ENCODE data around the gene F7.
"Not testable (repeated sequence)": the region's sequence is repeated elsewhere in the genome, so short reads cannot be mapped to it uniquely, and the experiment has no call there.

The F7 gene

DNA sequence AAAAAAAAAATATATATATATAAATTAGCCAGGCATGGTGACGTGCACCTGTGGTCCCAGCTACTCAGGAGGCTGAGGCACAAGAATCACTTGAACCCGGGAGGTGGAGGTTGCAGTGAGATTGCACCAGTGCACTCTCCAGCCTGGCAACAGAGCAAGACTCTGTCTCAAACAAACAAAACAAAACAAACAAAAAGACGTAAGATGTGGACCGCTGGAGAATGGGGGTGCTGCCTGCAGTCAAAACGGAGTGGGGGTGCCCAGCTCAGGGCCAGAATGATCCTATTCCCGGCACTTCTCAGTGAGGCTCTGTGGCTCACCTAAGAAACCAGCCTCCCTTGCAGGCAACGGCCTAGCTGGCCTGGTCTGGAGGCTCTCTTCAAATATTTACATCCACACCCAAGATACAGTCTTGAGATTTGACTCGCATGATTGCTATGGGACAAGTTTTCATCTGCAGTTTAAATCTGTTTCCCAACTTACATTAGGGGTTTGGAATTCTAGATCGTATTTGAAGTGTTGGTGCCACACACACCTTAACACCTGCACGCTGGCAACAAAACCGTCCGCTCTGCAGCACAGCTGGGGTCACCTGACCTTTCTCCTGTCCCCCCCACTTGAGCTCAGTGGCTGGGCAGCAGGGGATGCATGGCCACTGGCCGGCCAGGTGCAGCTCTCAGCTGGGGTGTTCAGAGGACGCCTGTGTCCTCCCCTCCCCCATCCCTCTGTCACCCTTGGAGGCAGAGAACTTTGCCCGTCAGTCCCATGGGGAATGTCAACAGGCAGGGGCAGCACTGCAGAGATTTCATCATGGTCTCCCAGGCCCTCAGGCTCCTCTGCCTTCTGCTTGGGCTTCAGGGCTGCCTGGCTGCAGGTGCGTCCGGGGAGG is at the start of gene F7:
TSS of gene F7 (plus strand) at position 760 of the 889 bp plus-strand sequence. CDS start at position 811, 51 bp downstream.
- DNase-seq: no peak

DNA sequence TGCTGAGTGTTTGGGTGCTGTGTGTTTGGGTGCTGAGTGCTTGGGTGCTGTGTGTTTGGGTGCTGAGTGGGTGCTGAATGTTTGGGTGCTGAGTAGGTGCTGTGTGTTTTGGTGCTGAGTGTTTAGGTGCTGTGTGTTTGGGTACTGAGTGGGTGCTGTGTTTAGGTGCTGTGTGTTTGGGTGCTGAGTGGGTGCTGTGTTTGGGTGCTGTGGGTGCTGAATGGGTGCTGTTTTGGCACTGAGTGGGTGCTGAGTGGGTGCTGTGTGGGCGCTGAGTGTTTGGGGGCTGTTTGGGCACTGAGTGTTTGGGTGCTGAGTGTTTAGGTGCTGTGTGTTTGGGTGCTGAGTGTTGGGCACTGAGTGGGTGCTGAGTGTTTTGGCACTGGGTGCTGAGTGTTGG is 48.5 kb upstream of the F7 start:
- DNase-seq: no peak

- DNase-seq: not testable (repeated sequence)
These were observed 48.0 kb upstream of the F7 start for GRCh38 chr13:113057559-113057958.

DNA sequence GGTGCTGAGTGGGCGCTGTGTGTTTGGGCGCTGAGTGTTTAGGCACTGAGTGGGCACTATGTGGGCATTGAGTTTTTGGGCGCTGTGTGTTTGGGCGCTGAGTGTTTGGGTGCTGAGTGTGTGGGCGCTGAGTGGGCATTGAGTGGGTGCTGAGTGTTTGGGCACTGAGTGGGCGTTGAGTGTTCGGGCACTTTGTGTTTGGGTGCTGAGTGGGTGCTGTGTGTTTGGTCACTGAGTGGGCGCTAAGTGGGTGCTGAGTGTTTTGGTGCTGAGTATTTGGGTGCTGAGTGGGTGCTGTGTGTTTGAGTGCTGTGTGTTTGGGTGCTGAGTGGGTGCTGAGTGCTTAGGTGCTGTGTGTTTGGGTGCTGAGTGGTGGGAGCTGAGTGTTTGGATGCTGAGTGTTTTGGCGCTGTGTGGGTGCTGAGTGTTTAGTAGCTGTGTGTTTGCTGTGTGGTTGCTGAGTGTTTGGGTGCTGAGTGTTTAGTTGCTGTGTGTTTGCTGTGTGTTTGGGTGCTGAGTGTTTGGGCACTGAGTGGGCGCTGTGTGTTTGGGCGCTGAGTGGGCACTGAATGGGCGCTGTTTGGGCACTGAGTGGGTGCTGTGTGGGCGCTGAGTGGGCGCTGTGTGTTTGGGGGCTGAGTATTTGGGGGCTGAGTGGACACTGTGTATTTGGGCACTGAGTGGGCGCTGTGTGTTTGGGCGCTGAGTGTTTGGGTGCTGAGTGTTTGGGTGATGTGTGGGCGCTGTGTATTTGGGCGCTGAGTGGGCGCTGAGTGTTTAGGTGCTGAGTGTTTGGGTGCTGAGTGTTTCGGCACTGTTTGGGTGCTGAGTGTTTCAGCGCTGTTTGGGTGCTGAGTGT is 47.2 kb upstream of the F7 start:
- no peak for DNase-seq

DNA sequence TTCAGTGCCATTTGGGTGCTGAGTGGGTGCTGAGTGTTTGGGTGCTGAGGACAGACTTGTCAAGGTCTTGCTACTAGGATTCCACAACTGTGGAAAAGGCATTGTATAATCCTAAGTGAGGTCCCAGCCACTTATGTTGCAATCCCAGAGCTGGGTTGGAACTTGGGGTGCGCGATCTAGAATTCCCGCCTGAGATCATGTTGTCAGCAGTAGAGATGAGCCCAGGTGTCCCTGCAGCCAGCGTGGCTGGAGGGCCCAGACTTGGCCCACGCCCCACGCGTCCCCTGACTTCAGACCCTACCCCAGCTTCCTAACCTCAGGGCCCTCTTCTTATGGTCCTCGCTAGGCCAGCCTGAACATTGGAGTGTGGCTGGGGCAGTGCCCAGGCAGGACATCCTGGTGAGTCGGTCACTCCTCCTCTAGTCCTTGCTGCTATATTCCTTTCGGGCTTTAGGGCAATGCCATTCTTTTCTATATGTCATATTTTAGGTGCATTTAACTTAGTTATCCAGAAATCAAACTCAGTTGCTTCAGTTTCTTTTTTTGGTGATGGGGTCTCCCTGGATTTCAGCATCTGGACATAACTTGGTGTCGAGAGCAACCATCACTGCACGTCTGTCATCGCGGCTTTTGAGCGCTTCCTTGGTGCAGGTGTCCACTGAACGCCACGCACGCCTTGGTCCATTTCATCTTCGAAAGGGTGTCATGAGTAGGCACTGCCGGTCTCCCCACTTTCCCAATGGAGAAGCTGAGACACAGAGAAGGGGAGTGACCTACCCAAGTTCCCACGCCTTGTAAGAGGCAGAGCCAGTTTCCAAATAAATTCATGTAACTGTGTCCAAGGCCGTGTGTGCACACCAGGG is 46.4 kb upstream of the F7 start:
- DNase-seq: no peak

GRCh38 chr13:113059891-113060290 is 45.7 kb upstream of the F7 start:
- DNase-seq: no peak

DNA sequence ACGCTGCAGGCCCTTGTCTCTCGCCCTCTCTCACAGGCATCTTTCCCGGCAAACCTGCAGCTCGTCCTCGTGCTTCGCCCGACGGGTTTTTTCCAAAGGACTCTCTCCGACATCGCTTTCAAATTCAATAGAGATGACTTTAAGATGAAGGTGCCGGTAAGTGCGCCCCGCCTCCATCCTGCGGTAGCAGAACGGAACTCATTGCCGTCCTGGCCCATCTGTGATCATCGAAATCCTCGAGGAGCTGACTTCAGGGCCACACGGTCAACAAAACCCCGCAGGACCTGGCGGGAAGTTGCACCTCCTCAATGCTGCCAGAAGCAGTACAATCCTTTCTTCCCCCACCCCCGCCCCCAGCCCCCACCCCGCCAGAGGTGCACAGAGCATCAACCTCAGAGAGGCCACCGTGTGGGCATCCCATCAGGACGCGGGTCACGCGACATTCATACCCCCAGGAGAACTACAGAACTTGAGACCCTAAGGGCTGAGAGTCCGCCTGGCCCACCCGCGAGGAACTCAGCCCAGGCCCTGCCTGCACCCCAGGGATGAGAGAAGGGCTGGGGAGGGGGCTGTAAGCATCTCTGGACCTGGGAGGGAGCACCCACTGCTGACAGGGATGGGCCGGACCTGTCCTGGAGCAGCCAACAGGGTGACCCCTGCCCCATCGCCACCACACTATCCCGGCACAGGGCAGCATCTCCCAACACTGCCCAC is 44.9 kb upstream of the F7 start:
- DNase-seq: no peak

GRCh38 chr13:113061271-113061625 is 44.3 kb upstream of the F7 start:
- DNase-seq: no peak

DNA sequence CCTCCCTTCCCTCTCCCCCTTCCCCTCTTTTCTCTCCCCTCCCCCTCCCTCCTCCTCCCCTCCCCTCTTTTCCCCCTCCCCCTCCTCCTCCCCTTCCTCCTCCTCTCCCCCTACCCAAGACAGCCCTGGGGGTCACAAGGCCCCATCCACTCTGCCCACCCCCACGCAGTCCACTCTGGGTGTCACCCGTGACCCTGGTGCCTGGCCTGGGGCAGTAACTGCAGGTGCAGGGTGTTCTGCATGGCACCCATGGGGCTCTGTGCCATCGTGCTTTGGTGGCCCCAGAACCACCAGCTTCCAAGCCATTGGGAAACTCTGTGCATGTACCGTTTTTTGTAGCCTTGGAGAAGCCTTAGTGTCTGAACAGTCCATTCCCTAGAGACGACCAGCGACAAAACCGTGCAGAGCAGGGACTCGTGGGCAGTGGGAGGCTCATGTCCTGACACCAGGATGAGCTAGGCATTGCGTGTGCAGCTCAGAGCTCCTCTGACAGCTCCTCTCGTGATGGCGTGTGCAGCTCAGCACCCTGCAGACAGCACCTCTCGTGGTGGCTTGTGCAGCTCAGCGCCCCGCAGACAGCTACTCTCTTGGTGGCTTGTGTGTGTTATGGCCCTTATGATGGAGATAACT is 43.7 kb upstream of the F7 start:
- DNase-seq: no peak

GRCh38 chr13:113062691-113063090 is 42.9 kb upstream of the F7 start:
- no peak for DNase-seq

DNA sequence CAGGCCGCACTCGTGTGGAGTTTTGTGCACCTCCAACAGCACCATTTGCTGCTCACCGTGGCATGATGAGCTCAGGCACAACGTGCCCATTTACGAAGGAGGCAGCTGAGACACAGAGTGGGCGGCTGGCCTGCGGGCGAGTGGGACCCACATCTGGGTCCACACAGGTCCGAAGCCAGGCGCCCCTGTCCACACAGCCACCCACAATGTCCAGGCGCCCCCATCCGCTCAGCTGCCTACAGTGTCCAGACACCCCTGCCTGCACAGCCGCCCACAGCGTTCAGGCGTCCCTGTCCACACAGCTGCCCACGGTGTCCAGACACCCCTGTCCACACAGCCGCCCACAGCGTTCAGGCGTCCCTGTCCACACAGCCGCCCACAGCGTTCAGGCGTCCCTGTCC is 42.5 kb upstream of the F7 start:
- DNase-seq: no peak

GRCh38 chr13:113064000-113064533 is 41.5 kb upstream of the F7 start:
- no peak for DNase-seq

GRCh38 chr13:113064534-113065405 is 40.8 kb upstream of the F7 start:
- DNase-seq: no peak

DNA sequence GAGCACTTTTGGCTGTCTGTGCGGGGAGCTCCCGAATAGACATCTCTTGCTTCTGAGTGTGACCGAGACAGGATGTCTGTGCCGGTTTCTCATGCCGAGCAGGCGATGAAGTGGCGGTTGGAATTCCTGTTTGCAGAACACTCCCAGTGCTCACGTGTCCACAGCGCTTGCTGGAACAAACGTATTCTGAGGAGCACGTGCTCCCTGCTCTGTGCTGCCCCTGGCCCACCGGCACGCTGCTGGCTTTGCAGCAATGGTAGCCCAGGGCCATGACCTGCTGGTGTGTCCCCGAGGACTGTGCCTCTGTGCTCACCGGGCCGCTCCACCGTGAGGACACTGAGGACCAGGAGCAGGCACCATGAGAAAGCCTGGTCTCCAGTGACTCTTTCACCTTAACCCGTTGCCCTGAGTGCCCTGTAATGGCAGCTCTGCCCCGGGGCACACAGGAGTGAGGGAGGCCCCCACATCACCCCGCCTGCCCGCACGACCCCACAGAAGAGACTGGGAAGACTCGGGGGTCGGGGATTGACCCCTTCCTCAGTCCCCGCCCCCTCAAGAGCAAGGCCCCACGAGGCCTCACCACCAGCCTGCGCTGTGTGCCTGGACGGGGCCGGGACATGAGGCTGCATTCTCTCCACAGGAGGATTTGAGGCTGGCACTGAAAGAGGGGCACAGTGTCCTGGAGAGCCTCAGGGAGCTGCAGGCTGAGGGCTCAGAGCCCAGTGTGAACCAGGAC is 40.0 kb upstream of the F7 start:
- DNase-seq: no peak

GRCh38 chr13:113066142-113066455 is 39.5 kb upstream of the F7 start:
- DNase-seq: no peak

- no peak for DNase-seq
These were observed 38.8 kb upstream of the F7 start for GRCh38 chr13:113066746-113067145.

DNA sequence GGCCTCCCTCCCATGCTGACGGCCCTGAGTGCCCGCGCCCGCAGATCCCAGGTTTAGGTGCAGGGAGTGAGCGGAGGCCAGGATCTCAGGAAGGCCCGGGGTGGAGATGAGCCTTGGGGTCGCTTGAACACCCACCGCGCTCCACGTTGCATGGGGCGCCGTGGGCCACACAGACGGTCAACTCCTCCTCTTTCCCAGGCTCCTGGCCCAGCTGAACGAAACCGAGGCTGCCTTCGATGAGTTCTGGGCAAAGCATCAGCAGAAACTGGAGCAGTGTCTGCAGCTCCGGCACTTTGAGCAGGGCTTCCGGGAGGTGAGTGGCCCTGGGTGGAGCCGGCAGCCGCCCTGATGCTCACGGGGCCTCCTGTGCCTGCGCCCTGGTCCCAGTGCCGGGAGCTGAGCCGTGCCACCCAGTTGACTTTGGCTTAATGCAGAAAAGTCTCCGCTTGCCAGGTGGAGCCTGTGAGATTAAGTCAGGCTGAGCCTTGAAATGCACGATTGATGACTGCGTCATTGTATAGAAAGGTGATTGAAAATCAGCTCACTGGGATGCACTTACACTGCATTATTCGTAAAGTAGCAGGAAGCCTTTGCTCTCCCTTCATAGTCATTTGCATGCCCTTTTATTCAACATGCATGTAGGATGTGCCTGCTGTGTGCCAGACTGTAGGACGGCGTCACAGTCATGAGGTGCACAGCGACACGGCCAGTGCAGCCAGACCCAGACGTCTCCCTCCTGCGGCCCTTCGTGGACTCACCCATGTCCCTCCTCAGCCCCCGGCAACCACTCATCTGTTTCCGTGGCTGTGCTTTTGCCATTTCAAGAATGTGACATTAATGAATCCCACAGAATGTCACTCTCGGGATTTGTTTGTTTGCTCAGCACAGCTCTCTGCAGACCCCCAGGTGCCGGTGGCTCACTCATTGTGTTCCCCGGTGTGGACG is 35.5 kb upstream of the F7 start:
- DNase-seq: no peak

DNA sequence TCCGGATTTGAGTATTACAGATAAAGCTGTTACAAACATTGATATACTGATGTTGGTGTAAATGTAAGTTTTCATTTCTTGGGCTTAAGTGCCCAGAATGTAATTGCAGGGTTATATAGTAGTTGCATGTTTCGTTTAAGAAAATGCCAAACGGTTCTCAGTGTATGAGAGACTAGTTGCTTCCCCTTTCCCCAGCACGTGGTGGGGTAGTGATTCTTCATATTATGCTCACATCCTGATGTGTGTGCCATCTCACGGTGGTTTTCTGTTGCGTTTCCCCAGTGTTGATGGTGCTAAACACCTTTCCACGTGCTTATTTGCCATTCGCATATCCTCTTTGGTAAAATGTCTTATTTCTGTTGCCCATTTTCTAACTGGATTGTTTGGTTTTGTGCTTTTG is 34.7 kb upstream of the F7 start:
- DNase-seq: no peak

DNA sequence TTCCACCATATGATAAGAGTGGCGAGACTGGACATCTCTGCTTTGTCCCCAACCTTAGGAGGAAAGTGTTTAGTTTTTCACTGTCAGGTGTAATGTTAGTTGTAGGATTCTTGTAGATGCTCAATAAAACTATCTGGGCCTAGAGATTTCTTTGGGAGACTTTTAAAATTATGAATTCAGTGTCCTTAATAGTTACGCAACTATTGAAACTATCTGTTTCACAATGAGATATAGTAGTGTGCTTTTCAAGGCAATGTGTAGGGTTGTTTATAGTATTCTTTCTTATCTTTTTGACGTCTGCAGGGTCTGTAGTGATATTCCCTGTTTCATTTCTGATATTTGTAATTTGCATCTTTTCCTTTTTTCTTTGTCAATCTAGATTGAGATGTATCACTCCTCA is 33.2 kb upstream of the F7 start:
- no peak for DNase-seq
